K562 (cell line): Measurements from ENCODE around the gene RBM22. TPM values are rescaled to one million over a fixed set of nuclear protein-coding genes. Genes with fewer than 3 reads are reported as not detected.

Experiments
- ATAC-seq: fragments of 200-7000 bp; cut with Tn5 transposase; 3 replicates; pipeline ENCODE4 v1.9.1; 2020; ENCODE audit warnings: moderate library complexity
- BruUV-seq: library from RNA; stranded (reverse); fragments of 400-500 nt; replicated peaks from 2 replicates; lab custom pipeline; 2021; lab: Mats Ljungman, UMichigan
- CTCF ChIA-PET: fragments of 300-600 bp; formaldehyde crosslinking; extraction: SDS; loops from one replicate; lab custom pipeline; 2021; ENCODE audit warnings: low intra/inter-chr PET ratio; lab: Yijun Ruan, JAX
- POLR2A ChIA-PET: fragments of 300-600, 350-650 bp; sonication (Branson Sonifier 250); formaldehyde crosslinking; extraction: SDS; loops from one replicate; lab custom pipeline; 2021; ENCODE audit warnings: antibody characterized with exemption, inconsistent platforms; lab: Yijun Ruan, JAX
- DNase-seq, 4 experiments: peaks; one replicate each; pipeline versions ENCODE4 v3.0.0 to v3.0.0-alpha.2; 2011 to 2018; ENCODE audit warnings: low spot score in 3 of 4, mixed read lengths in 3 of 4; ENCODE audit errors: extremely low read depth in 1 of 4
- FAIRE-seq: peaks from 2 replicates; lab custom pipeline; 2011; peaks lifted over from hg19 to GRCh38; lab: Jason Lieb, UNC
- H2AFZ ChIP-seq: 2 replicates; pipeline ENCODE4 v1.6.0; 2011; ENCODE audit warnings: low read depth, low read length, control low read depth, inconsistent platforms
- H3K27ac ChIP-seq: fragments of 200-600 bp; 3 replicates; pipeline ENCODE4 v1.8.0; 2011; ENCODE audit warnings: low read depth, mild to moderate bottlenecking, control low read depth, inconsistent platforms, low read length, moderate library complexity, mixed read lengths; ENCODE audit errors: extremely low read depth
- H3K27me3 ChIP-seq, 2 experiments: fragments of 300-600 bp in 1 of 2; 2 replicates in 1 of 2; 3 replicates in 1 of 2; pipeline versions ENCODE4 v1.6.0 to v1.8.0; 2011; ENCODE audit warnings: inconsistent platforms in 2 of 2, low read length in 2 of 2, mild to moderate bottlenecking in 1 of 2, mixed read lengths in 1 of 2, moderate library complexity in 1 of 2; ENCODE audit not compliant: control insufficient read depth in 2 of 2, insufficient read depth in 2 of 2
- H3K36me3 ChIP-seq: fragments of 300-600 bp; 3 replicates; pipeline ENCODE4 v1.8.0; 2011; ENCODE audit warnings: mild to moderate bottlenecking, low read length, inconsistent platforms; ENCODE audit not compliant: control insufficient read depth, insufficient read depth
- H3K4me1 ChIP-seq, 2 experiments: fragments of 200-600 bp in 1 of 2; replicated peaks in 1 of 2; 2 replicates in 1 of 2; 3 replicates in 1 of 2; pipeline versions ENCODE4 v1.5.1 to v1.8.0; 2011; ENCODE audit warnings: inconsistent platforms in 2 of 2, low read length in 2 of 2, mild to moderate bottlenecking in 1 of 2, mixed read lengths in 1 of 2, moderate library complexity in 1 of 2; ENCODE audit not compliant: control insufficient read depth in 2 of 2, insufficient read depth in 2 of 2
- H3K4me2 ChIP-seq: 2 replicates; pipeline ENCODE4 v1.6.1; 2011; ENCODE audit warnings: low read length, control low read depth, inconsistent platforms, mixed read lengths; ENCODE audit not compliant: insufficient read depth
- H3K4me3 ChIP-seq: fragments of 200-600 bp; sonication (generic), shearing (Covaris generic); 2 replicates; pipeline ENCODE4 v1.5.1; 2016; ENCODE audit warnings: control low read depth, inconsistent platforms
- H3K79me2 ChIP-seq: fragments of 200-600 bp; 3 replicates; pipeline ENCODE4 v1.8.0; 2011; ENCODE audit warnings: low read length, inconsistent platforms; ENCODE audit not compliant: control insufficient read depth, insufficient read depth
- H3K9ac ChIP-seq, 2 experiments: 2 replicates each; pipeline versions ENCODE4 v1.6.0 to v1.6.1; 2011; ENCODE audit warnings: low read depth in 2 of 2, low read length in 2 of 2, control low read depth in 1 of 2, inconsistent platforms in 1 of 2, mild to moderate bottlenecking in 1 of 2, mixed read lengths in 1 of 2; ENCODE audit not compliant: insufficient read depth in 1 of 2
- H3K9me1 ChIP-seq: one replicate; pipeline ENCODE4 v1.6.0; 2011; ENCODE audit warnings: inconsistent platforms, mild to moderate bottlenecking, low read length, moderate library complexity; ENCODE audit not compliant: control insufficient read depth, insufficient read depth
- H3K9me3 ChIP-seq: replicated peaks from 2 replicates; pipeline ENCODE4 v1.5.1; 2011; ENCODE audit warnings: low read depth, low read length, inconsistent platforms; ENCODE audit not compliant: control insufficient read depth, insufficient read depth
- H4K20me1 ChIP-seq: replicated peaks from 2 replicates; pipeline ENCODE4 v1.6.1; 2011; ENCODE audit warnings: low read length, inconsistent platforms, mixed read lengths; ENCODE audit not compliant: control insufficient read depth, insufficient read depth
- CBFB ChIP-seq: sonication (generic); formaldehyde crosslinking; IDR thresholded peaks from 2 replicates; pipeline ENCODE4 v1.4.0; 2020; ENCODE audit warnings: mild to moderate bottlenecking, missing genetic modification reagents
- ESRRA ChIP-seq: fragments of 450-650 bp; IDR thresholded peaks from 2 replicates; pipeline ENCODE4 v1.6.1; 2014; ENCODE audit warnings: low read depth, mild to moderate bottlenecking, moderate library complexity, borderline replicate concordance
- IFI16 ChIP-seq: fragments of 250-450 bp; sonication (Bioruptor Pico); IDR thresholded peaks from 2 replicates; pipeline ENCODE4 v2.1.2; 2022; ENCODE audit warnings: mild to moderate bottlenecking, inconsistent platforms
- KDM1A ChIP-seq, 2 experiments: fragments of 450-650 bp; IDR thresholded peaks; 2 replicates each; pipeline ENCODE4 v1.6.1; 2016; ENCODE audit warnings: mild to moderate bottlenecking in 2 of 2
- TRIM24 ChIP-seq, 2 experiments: fragments of 450-650 bp; IDR thresholded peaks; 2 replicates each; pipeline ENCODE4 v1.6.1; 2016
- TRIM28 ChIP-seq: fragments of 450-650 bp; IDR thresholded peaks from 2 replicates; pipeline ENCODE4 v1.6.1; 2017
- ZNF583 ChIP-seq: fragments of 250-450 bp; sonication (Bioruptor Pico); IDR thresholded peaks from 2 replicates; pipeline ENCODE4 v1.4.0; 2020
- ZNF717 ChIP-seq: fragments of 250-450 bp; sonication (Bioruptor Pico); IDR thresholded peaks from 2 replicates; pipeline ENCODE4 v1.5.0; 2021
- WGBS: fragments of 100-300 bp; shearing (Covaris generic); methylation state at CpG from one replicate; pipeline ENCODE4 v1.1.6; 2016; ENCODE audit warnings: low coverage, mixed read lengths; ENCODE audit not compliant: insufficient coverage; ENCODE audit errors: missing lambda C conversion rate; 5-methylcytosine and 5-hydroxymethylcytosine counted together
- in situ Hi-C: fragments of 300-500 bp; cut with MboI; formaldehyde crosslinking; loops from 4 replicates; pipeline ENCODE4 v1.15.0; 2018; ENCODE audit warnings: inconsistent platforms, mixed read lengths
- intact Hi-C: fragments of 100-400 bp; cut with micrococcal nuclease; formaldehyde crosslinking; loops from 2 replicates; pipeline ENCODE4 v1.14.2; 2022
- polyA plus RNA-seq, 8 experiments: library from polyadenylated mRNA; depleted of rRNA in 4 of 8; stranded (reverse) in 5 of 8; unstranded in 3 of 8; fragments of >200 nt; fragmentation: Nextera tagmentation in 2 of 8; fragmentation: Illumina TruSeq in 1 of 8; extraction: Ambion mirVana in 2 of 8; extraction: Trizol in 1 of 8; gene quantifications; 2 replicates each; pipeline versions ENCODE4 v1.2.1 to v1.2.3, GENCODE V29; 2011 to 2014; ENCODE audit warnings: inconsistent platforms in 1 of 8, missing spikeins in 1 of 8
- total RNA-seq, 7 experiments: library from RNA; depleted of rRNA in 6 of 7; stranded (reverse); fragments of >200 nt in 6 of 7; fragmentation: Illumina TruSeq in 2 of 7; extraction: Trizol in 2 of 7; gene quantifications; 2 replicates each; pipeline versions ENCODE4 v1.2.1 to v1.2.3, GENCODE V29; 2011 to 2021; ENCODE audit warnings: low replicate concordance in 1 of 7
- TF ChIP-seq, protein P1 (sequence below): sonication (generic); IDR thresholded peaks from 2 replicates; pipeline ENCODE4 v1.6.1; 2016

Gene RBM22
- total and polyA plus RNA-seq, 9 of the 15 experiments (the other 6 are each of a cell fraction or from before 2014, with no cell fraction given) = 31.3 to 82.2 (median 44.8) TPM

GRCh38 chr5:150676578-150676977, 24.3 kb downstream of the RBM22 start:
- peaks cover 0 to 8% of the 10 kb centered on the region in 2 experiments; a peak in 1 of 5 replicates for H3K4me1 ChIP-seq
- no peaks in the 10 kb centered on the region for H3K36me3 ChIP-seq
- H3K4me3 ChIP-seq = no peak overlapping the region
- in situ Hi-C loops (no loop called here), intact Hi-C loops (no loop called here)
- TF ChIP-seq CBFB (CRISPR knock-in tag) (no peak), KDM1A (IDR thresholded peaks at IDR 0.05) (no peak), ESRRA (no peak), ZNF583 (CRISPR knock-in tag) (no peak), ZNF717 (CRISPR knock-in tag) (no peak), TRIM24 (IDR thresholded peaks at IDR 0.05) (no peak), IFI16 (no peak), TRIM28 (no peak)
- TF ChIP-seq, protein P1, sequence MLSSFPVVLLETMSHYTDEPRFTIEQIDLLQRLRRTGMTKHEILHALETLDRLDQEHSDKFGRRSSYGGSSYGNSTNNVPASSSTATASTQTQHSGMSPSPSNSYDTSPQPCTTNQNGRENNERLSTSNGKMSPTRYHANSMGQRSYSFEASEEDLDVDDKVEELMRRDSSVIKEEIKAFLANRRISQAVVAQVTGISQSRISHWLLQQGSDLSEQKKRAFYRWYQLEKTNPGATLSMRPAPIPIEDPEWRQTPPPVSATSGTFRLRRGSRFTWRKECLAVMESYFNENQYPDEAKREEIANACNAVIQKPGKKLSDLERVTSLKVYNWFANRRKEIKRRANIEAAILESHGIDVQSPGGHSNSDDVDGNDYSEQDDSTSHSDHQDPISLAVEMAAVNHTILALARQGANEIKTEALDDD = no peak
- H3K9me1 ChIP-seq = no peaks in the 10 kb centered on the region
- no peaks in the 10 kb centered on the region for H3K9me3 ChIP-seq
- WGBS = 21% methylated on average over 8 of the region's 9 CpGs
- no peak overlapping the region; a peak in 1 of 4 replicates for H3K9ac ChIP-seq
- ChIA-PET POLR2A (interaction anchor here (0.6 kb wide), 1 partner anchor 312 kb away, joined by 3 read pairs; no protein-coding TSS in a partner anchor), CTCF (no interaction called here)
- peaks cover 1 to 9% of the 10 kb centered on the region in 2 experiments; a peak in 3 of 5 replicates for H3K27me3 ChIP-seq
- no TSS peak for BruUV-seq
- no peak overlapping the region for H2AFZ ChIP-seq
- ATAC-seq (no peak), DNase-seq (no peak), FAIRE-seq (no peak)
- H3K4me2 ChIP-seq = no peak overlapping the region
- no peaks in the 10 kb centered on the region for H4K20me1 ChIP-seq
- H3K27ac ChIP-seq = no peak overlapping the region
- no peaks in the 10 kb centered on the region for H3K79me2 ChIP-seq
